K562 (cell line): ENCODE results near the gene ITPA. TPM values are rescaled to one million over a fixed set of nuclear protein-coding genes. Genes with fewer than 3 reads are reported as not detected.
A peak's percentile ranks its signal among the peaks of the same experiment; 100 is the strongest.

Experiments
- CBFA2T2 ChIP-seq: fragments of 450-650 bp; conservative IDR thresholded peaks from 2 replicates; pipeline ENCODE4 v1.6.1; 2017; ENCODE audit warnings: mild to moderate bottlenecking
- EHMT2 ChIP-seq: fragments of 450-650 bp; IDR thresholded peaks from 2 replicates; pipeline ENCODE4 v1.6.1; 2018; ENCODE audit warnings: antibody characterized with exemption
- ETS2 ChIP-seq: IDR thresholded peaks from 2 replicates; pipeline ENCODE4 v1.6.1; 2016; ENCODE audit warnings: borderline replicate concordance, missing genetic modification characterization, mild to moderate bottlenecking, moderate library complexity, missing compliant biosample characterization; ENCODE audit not compliant: poor library complexity, severe bottlenecking
- HCFC1 ChIP-seq: IDR thresholded peaks from 2 replicates; pipeline ENCODE4 v1.6.1; 2012; ENCODE audit warnings: low read depth, low read length, improper control_type of control experiment
- HDAC1 ChIP-seq, 2 experiments: fragments of 450-650 bp; IDR thresholded peaks; 2 replicates each; pipeline ENCODE4 v1.6.1; 2016 to 2017; ENCODE audit warnings: inconsistent platforms in 1 of 2, mild to moderate bottlenecking in 1 of 2, moderate library complexity in 1 of 2
- HDAC3 ChIP-seq: fragments of 450-650 bp; IDR thresholded peaks from 2 replicates; pipeline ENCODE4 v1.6.1; 2018; ENCODE audit warnings: borderline replicate concordance, mild to moderate bottlenecking, moderate library complexity; ENCODE audit not compliant: partially characterized antibody
- HNRNPK ChIP-seq: fragments of 200-400 bp; formaldehyde crosslinking; IDR thresholded peaks from one replicate; pipeline ENCODE4 v1.6.1; 2018; ENCODE audit warnings: mild to moderate bottlenecking, low read depth, low read length; ENCODE audit not compliant: poor library complexity, severe bottlenecking
- MBD2 ChIP-seq: sonication (generic); IDR thresholded peaks from 2 replicates; pipeline ENCODE4 v1.6.1; 2016; ENCODE audit warnings: low read depth, borderline replicate concordance
- NCOA6 ChIP-seq: fragments of 450-650 bp; IDR thresholded peaks from 2 replicates; pipeline ENCODE4 v1.6.1; 2017; ENCODE audit warnings: mild to moderate bottlenecking
- NFRKB ChIP-seq: fragments of 450-650 bp; IDR thresholded peaks from 2 replicates; pipeline ENCODE4 v1.6.1; 2016; ENCODE audit warnings: low read depth
- NR1H2 ChIP-seq: sonication (generic); formaldehyde crosslinking; IDR thresholded peaks from 2 replicates; pipeline ENCODE4 v1.4.0; 2020; ENCODE audit warnings: mild to moderate bottlenecking, missing genetic modification reagents
- NUFIP1 ChIP-seq: fragments of 450-650 bp; IDR thresholded peaks from 2 replicates; pipeline ENCODE4 v1.6.1; 2018; ENCODE audit not compliant: partially characterized antibody
- PHF8 ChIP-seq: fragments of 200-600 bp; sonication (generic); IDR thresholded peaks from 2 replicates; pipeline ENCODE4 v1.6.1; 2012; ENCODE audit warnings: mixed run types, mild to moderate bottlenecking, inconsistent platforms, low read length, moderate library complexity, borderline replicate concordance
- RBBP5 ChIP-seq: fragments of 200-600 bp; sonication (generic); IDR thresholded peaks from 2 replicates; pipeline ENCODE4 v1.6.1; 2012; ENCODE audit warnings: borderline replicate concordance, mild to moderate bottlenecking, low read length, control low read depth, inconsistent platforms; ENCODE audit not compliant: insufficient read depth, poor library complexity, severe bottlenecking
- RNF2 ChIP-seq: sonication (generic); IDR thresholded peaks from 2 replicates; pipeline ENCODE4 v1.6.1; 2016
- SIRT6 ChIP-seq: IDR thresholded peaks from one replicate; pipeline ENCODE4 v1.6.1; 2012; ENCODE audit warnings: low read depth, mild to moderate bottlenecking, control low read depth, inconsistent platforms, low read length, moderate library complexity
- SNRNP70 ChIP-seq: fragments of 200-400 bp; formaldehyde crosslinking; optimal IDR thresholded peaks from 2 replicates; pipeline ENCODE3; 2017; ENCODE audit warnings: low read depth, low read length
- STAT5B ChIP-seq: fragments of 250-450 bp; sonication (Bioruptor Pico); IDR thresholded peaks from 2 replicates; pipeline ENCODE4 v1.8.0; 2021; ENCODE audit warnings: mild to moderate bottlenecking, inconsistent platforms
- TOE1 ChIP-seq, 2 experiments: fragments of 450-650 bp in 1 of 2; sonication (generic) in 1 of 2; formaldehyde crosslinking in 1 of 2; IDR thresholded peaks; 2 replicates each; pipeline versions ENCODE4 v1.7.1 to v1.8.0; 2016 to 2022; ENCODE audit warnings: borderline replicate concordance in 2 of 2, mild to moderate bottlenecking in 2 of 2, antibody characterized with exemption in 1 of 2, inconsistent platforms in 1 of 2, low read depth in 1 of 2, missing genetic modification reagents in 1 of 2, moderate library complexity in 1 of 2
- ZNF121 ChIP-seq: sonication (generic); formaldehyde crosslinking; conservative IDR thresholded peaks from 2 replicates; pipeline ENCODE4 v1.8.0; 2022; ENCODE audit warnings: missing genetic modification reagents
- ZNF436 ChIP-seq: fragments of 250-450, 450-650 bp; sonication (Bioruptor Pico); formaldehyde crosslinking; IDR thresholded peaks from 2 replicates; pipeline ENCODE4 v1.7.0; 2020; ENCODE audit warnings: mild to moderate bottlenecking
- ZNF707 ChIP-seq: fragments of 250-450 bp; sonication (Bioruptor Pico); conservative IDR thresholded peaks from 2 replicates; pipeline ENCODE4 v1.8.0; 2022; ENCODE audit warnings: inconsistent platforms, mild to moderate bottlenecking, moderate library complexity
- ZNF79 ChIP-seq: fragments of 250-450 bp; sonication (Bioruptor Pico); IDR thresholded peaks from 2 replicates; pipeline ENCODE4 v1.4.0; 2020; ENCODE audit warnings: low read depth, mild to moderate bottlenecking, moderate library complexity
- polyA plus RNA-seq, 8 experiments: library from polyadenylated mRNA; depleted of rRNA in 4 of 8; stranded (reverse) in 5 of 8; unstranded in 3 of 8; fragments of >200 nt; fragmentation: Nextera tagmentation in 2 of 8; fragmentation: Illumina TruSeq in 1 of 8; extraction: Ambion mirVana in 2 of 8; extraction: Trizol in 1 of 8; gene quantifications; 2 replicates each; pipeline versions ENCODE4 v1.2.1 to v1.2.3, GENCODE V29; 2011 to 2014; ENCODE audit warnings: inconsistent platforms in 1 of 8, missing spikeins in 1 of 8
- total RNA-seq, 7 experiments: library from RNA; depleted of rRNA in 6 of 7; stranded (reverse); fragments of >200 nt in 6 of 7; fragmentation: Illumina TruSeq in 2 of 7; extraction: Trizol in 2 of 7; gene quantifications; 2 replicates each; pipeline versions ENCODE4 v1.2.1 to v1.2.3, GENCODE V29; 2011 to 2021; ENCODE audit warnings: low replicate concordance in 1 of 7
- TF ChIP-seq, protein P1 (sequence below): fragments of 150-350 bp; conservative IDR thresholded peaks from 2 replicates; pipeline ENCODE4 v1.6.1; 2014; ENCODE audit warnings: low read length
- TF ChIP-seq, protein P2 (sequence below): fragments of 450-650 bp; formaldehyde crosslinking; IDR thresholded peaks from 2 replicates; pipeline ENCODE4 v1.4.0; 2020; ENCODE audit warnings: mild to moderate bottlenecking

ITPA gene
- total and polyA plus RNA-seq, 9 of the 15 experiments (the other 6 are each of a cell fraction or from before 2014, with no cell fraction given), result 5.0 to 79.7 (median 36.7) TPM

DNA sequence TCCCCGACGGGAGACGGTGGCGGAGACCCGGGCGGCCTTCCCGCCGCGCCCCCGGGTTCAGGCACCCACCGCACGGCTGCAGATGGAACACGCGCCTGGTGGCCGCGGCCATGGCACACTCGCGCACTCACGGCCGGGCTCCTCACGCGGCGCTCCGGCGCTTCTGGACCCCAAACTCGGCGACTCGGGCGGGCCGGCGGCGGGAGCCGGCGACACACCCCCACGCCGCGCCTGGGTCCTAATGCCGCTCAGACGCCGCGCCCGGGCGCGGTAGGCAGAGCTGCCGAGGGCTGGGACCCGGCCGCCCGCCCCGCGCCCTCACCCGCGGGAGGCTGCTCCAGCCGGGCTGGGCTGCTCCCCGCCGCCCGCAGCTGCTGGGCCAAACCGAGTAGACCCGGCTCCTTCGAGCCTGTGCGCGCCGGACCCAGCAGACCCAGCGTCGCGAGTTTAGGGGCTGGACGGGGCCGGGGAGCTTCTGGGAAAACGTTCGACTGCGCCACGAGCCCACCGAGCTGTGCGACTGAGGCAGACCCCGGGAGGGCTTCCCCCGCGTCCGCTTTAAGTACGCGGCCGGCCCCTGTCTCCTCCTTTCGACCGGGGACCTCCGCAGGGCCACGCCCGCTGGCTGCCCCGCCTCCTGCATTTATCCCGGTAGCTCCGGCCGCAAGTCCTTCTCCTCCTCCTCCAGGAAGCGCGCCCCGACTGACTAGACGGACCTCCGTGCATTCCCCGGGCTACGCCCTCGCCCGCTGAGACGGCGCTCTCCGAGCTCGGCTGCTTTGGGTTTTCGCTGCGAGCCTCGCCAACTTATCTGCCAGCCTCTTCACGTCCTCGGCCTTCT lies 29.9 kb downstream of the ITPA start, which contains the start of gene SLC4A11 (continued):
- TF ChIP-seq HNRNPK (no peak), EHMT2 (no peak), ZNF707 (CRISPR knock-in tag) (no peak), RBBP5 (peak; percentile 42), HDAC3 (no peak), HCFC1 (no peak), NCOA6 (peak; percentile 69; the same call in 1 of the 2 replicates), TOE1 (IDR thresholded peaks at IDR 0.05; ENCODE audit: borderline replicate concordance) (0 out of 2 replicates have a peak, but pooled peaks have one; percentile 10), TOE1 (CRISPR knock-in tag; IDR thresholded peaks at IDR 0.05; ENCODE audit: borderline replicate concordance, low read depth) (no peak), SIRT6 (no peak), ZNF79 (CRISPR knock-in tag) (no peak), ZNF121 (CRISPR knock-in tag) (no peak), ETS2 (tag) (no peak), NUFIP1 (no peak), RNF2 (no peak), SNRNP70 (no peak), HDAC1 (IDR thresholded peaks at IDR 0.05) (no peak), PHF8 (peak; percentile 10; the same call in 1 of the 2 replicates), NR1H2 (CRISPR knock-in tag) (no peak), MBD2 (no peak), NFRKB (no peak), ZNF436 (CRISPR knock-in tag) (peak; percentile 65), STAT5B (CRISPR knock-in tag) (no peak), CBFA2T2 (no peak)
- TF ChIP-seq, protein P1, sequence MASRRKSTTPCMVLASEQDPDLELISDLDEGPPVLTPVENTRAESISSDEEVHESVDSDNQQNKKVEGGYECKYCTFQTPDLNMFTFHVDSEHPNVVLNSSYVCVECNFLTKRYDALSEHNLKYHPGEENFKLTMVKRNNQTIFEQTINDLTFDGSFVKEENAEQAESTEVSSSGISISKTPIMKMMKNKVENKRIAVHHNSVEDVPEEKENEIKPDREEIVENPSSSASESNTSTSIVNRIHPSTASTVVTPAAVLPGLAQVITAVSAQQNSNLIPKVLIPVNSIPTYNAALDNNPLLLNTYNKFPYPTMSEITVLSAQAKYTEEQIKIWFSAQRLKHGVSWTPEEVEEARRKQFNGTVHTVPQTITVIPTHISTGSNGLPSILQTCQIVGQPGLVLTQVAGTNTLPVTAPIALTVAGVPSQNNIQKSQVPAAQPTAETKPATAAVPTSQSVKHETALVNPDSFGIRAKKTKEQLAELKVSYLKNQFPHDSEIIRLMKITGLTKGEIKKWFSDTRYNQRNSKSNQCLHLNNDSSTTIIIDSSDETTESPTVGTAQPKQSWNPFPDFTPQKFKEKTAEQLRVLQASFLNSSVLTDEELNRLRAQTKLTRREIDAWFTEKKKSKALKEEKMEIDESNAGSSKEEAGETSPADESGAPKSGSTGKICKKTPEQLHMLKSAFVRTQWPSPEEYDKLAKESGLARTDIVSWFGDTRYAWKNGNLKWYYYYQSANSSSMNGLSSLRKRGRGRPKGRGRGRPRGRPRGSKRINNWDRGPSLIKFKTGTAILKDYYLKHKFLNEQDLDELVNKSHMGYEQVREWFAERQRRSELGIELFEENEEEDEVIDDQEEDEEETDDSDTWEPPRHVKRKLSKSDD, result no peak
- TF ChIP-seq, protein P2, sequence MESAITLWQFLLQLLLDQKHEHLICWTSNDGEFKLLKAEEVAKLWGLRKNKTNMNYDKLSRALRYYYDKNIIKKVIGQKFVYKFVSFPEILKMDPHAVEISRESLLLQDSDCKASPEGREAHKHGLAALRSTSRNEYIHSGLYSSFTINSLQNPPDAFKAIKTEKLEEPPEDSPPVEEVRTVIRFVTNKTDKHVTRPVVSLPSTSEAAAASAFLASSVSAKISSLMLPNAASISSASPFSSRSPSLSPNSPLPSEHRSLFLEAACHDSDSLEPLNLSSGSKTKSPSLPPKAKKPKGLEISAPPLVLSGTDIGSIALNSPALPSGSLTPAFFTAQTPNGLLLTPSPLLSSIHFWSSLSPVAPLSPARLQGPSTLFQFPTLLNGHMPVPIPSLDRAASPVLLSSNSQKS, result no peak
